ENCODE results near the gene AATF. TPM values are rescaled to one million over a fixed set of nuclear protein-coding genes. Genes with fewer than 3 reads are reported as not detected.

Gene AATF
- total RNA-seq, 3 donors from 2014 or later: 34.4 to 47.2 (median 40.0) TPM

DNA sequence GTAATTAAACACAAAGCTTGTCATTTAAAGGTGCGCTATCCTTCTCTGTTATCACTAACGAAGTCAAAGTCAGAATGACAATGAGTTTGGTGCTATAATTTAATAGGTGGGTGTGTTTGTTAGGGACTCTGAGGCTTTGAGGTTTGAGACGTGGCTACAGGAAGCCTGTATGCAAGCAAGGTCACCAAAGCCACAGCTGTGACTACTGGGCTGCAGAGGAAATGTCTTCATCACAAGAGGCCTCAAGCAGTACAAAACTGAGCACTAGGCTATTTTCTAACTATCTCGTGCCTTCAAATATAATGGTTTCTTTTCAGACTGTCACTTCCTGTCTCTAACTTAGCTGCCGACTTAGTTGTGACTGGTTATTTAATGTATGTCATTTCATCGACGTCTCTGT, 141.2 kb downstream of the AATF start:
- no peaks in the 10 kb centered on the region for H3K36me3 ChIP-seq
- H3K27me3 ChIP-seq: no peaks in the 10 kb centered on the region
- no peaks in the 10 kb centered on the region for H3K9me3 ChIP-seq
- H3K4me1 ChIP-seq: no peaks in the 10 kb centered on the region
- intact Hi-C loops (cut with DNase I; ENCODE audit: low total_unique reads): no loop called here
- DNase-seq (ENCODE audit: low spot score in 2 of 2): no peak
- H3K27ac ChIP-seq: peak overlapping the region in 1 of 2 donors; percentile 2
- H3K4me3 ChIP-seq: no peak overlapping the region
- TF ChIP-seq, protein P1, sequence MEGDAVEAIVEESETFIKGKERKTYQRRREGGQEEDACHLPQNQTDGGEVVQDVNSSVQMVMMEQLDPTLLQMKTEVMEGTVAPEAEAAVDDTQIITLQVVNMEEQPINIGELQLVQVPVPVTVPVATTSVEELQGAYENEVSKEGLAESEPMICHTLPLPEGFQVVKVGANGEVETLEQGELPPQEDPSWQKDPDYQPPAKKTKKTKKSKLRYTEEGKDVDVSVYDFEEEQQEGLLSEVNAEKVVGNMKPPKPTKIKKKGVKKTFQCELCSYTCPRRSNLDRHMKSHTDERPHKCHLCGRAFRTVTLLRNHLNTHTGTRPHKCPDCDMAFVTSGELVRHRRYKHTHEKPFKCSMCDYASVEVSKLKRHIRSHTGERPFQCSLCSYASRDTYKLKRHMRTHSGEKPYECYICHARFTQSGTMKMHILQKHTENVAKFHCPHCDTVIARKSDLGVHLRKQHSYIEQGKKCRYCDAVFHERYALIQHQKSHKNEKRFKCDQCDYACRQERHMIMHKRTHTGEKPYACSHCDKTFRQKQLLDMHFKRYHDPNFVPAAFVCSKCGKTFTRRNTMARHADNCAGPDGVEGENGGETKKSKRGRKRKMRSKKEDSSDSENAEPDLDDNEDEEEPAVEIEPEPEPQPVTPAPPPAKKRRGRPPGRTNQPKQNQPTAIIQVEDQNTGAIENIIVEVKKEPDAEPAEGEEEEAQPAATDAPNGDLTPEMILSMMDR (IDR thresholded peaks at IDR 0.05): no peak
- TF ChIP-seq POLR2A (IDR thresholded peaks at IDR 0.05): no peak
- no peak for TF ChIP-seq POLR2AphosphoS5 (IDR thresholded peaks at IDR 0.05)

GRCh38 chr17:37090941-37091340, 142.2 kb downstream of the AATF start:
- no peaks in the 10 kb centered on the region for H3K9me3 ChIP-seq
- DNase-seq (ENCODE audit: low spot score in 2 of 2): no peak
- no peak for TF ChIP-seq POLR2AphosphoS5 (IDR thresholded peaks at IDR 0.05)
- TF ChIP-seq, protein P1 (IDR thresholded peaks at IDR 0.05): no peak
- no peak for TF ChIP-seq POLR2A (IDR thresholded peaks at IDR 0.05)
- H3K4me3 ChIP-seq: no peak overlapping the region
- H3K4me1 ChIP-seq: no peaks in the 10 kb centered on the region
- intact Hi-C loops (cut with DNase I; ENCODE audit: low total_unique reads): no loop called here
- no peaks in the 10 kb centered on the region for H3K36me3 ChIP-seq
- no peaks in the 10 kb centered on the region for H3K27me3 ChIP-seq
- H3K27ac ChIP-seq: no peak overlapping the region

DNA sequence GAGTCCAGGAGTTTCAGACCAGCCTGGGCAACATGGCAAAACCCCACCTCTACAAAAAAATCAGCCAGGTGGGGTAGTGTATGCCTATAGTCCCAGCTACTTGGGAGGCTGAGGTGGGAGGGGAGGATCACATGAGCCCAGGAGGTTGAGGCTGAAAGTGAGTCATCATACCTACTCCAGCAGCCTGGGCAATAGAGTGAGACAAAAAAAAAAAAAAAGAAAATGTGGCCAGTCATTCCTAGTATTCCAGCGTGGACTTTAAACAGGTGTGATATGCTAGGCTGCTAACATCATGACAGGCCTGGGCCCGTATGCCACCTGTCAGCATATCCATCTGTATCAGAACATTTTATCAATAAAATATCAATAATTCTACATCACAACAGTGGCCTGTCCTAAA, 143.3 kb downstream of the AATF start:
- Histone ChIP-seq H3K4me3 (no peak overlapping the region), H3K9me3 (no peaks in the 10 kb centered on the region), H3K27me3 (no peaks in the 10 kb centered on the region), H3K4me1 (no peaks in the 10 kb centered on the region), H3K36me3 (no peaks in the 10 kb centered on the region), H3K27ac (no peak overlapping the region)
- intact Hi-C loops (cut with DNase I; ENCODE audit: low total_unique reads): no loop called here
- DNase-seq (ENCODE audit: low spot score in 2 of 2): no peak
- no peak for TF ChIP-seq POLR2AphosphoS5 (IDR thresholded peaks at IDR 0.05)
- TF ChIP-seq POLR2A (IDR thresholded peaks at IDR 0.05): no peak

DNA sequence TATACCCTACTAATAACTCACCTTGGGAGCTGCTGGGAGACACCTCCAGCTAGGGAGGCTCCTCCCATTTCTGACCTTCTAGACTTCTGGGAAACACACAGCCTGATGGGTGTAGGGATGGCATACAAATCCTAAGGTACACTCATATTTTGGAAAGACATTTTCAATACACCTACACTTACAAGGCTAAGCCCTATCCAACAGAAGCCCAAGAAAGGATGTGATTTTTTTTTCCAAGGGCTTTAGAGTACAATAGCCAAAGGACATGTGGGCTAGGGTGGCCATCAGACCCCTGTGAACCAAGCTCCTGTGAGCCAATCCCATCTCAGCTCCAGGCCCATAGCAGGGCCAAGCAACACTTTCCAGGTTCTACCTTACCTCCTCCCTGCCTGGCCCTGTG, 143.9 kb downstream of the AATF start:
- no peak for TF ChIP-seq POLR2AphosphoS5 (IDR thresholded peaks at IDR 0.05)
- no peak for TF ChIP-seq POLR2A (IDR thresholded peaks at IDR 0.05)
- TF ChIP-seq, protein P1 (IDR thresholded peaks at IDR 0.05): no peak
- Histone ChIP-seq H3K27me3 (no peaks in the 10 kb centered on the region), H3K4me3 (no peak overlapping the region), H3K27ac (no peak overlapping the region), H3K9me3 (no peaks in the 10 kb centered on the region), H3K36me3 (no peaks in the 10 kb centered on the region), H3K4me1 (no peaks in the 10 kb centered on the region)
- no peak for DNase-seq (ENCODE audit: low spot score in 2 of 2)
- intact Hi-C loops (cut with DNase I; ENCODE audit: low total_unique reads): no loop called here

- Histone ChIP-seq H3K27ac (no peak overlapping the region), H3K4me3 (no peak overlapping the region), H3K27me3 (no peaks in the 10 kb centered on the region), H3K4me1 (no peaks in the 10 kb centered on the region), H3K9me3 (no peaks in the 10 kb centered on the region), H3K36me3 (no peaks in the 10 kb centered on the region)
- DNase-seq (ENCODE audit: low spot score in 2 of 2): no peak
- no peak for TF ChIP-seq POLR2A (IDR thresholded peaks at IDR 0.05)
- TF ChIP-seq, protein P1 (IDR thresholded peaks at IDR 0.05): no peak
- intact Hi-C loops (cut with DNase I; ENCODE audit: low total_unique reads): no loop called here
Measured at GRCh38 chr17:37094391-37094790, 145.6 kb downstream of the AATF start.

DNA sequence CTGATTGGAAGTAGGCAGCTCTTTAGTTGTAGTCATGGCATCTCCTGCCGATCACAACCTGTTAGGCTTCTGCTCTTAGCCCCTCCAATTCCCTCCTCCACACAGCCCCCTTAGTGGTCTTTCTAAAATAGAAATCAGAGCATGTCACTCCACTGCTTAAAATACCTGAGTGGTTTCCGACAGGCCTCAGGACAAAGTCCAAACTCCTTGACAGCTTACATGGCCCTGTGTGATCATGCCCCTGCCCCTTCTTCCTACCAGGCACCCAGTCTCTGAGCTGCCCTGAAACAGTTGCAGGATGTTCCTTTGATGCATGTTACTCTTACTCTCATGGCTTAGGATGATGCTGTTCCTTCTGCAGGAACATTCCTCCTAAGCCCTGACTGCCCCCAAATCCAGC, 147.3 kb downstream of the AATF start:
- no peak for DNase-seq (ENCODE audit: low spot score in 2 of 2)
- Histone ChIP-seq H3K27ac (no peak overlapping the region), H3K9me3 (no peaks in the 10 kb centered on the region), H3K4me1 (no peaks in the 10 kb centered on the region), H3K36me3 (no peaks in the 10 kb centered on the region), H3K27me3 (no peaks in the 10 kb centered on the region), H3K4me3 (no peak overlapping the region)
- intact Hi-C loops (cut with DNase I; ENCODE audit: low total_unique reads): no loop called here
- TF ChIP-seq POLR2A (IDR thresholded peaks at IDR 0.05) (no peak), POLR2AphosphoS5 (IDR thresholded peaks at IDR 0.05) (no peak)
- TF ChIP-seq, protein P1 (IDR thresholded peaks at IDR 0.05): no peak

Measured in breast epithelium (tissue), 4 donors.